ENCODE results near the gene PPIL6.
"Not testable (repeated sequence)": the region's sequence is repeated elsewhere in the genome, so short reads cannot be mapped to it uniquely, and the experiment has no call there.

Gene PPIL6

GRCh38 chr6:109466212-109466923, 25.9 kb upstream of the PPIL6 start:
- DNase-seq (ENCODE audit: low read depth in 2 of 2) = no peak

DNA sequence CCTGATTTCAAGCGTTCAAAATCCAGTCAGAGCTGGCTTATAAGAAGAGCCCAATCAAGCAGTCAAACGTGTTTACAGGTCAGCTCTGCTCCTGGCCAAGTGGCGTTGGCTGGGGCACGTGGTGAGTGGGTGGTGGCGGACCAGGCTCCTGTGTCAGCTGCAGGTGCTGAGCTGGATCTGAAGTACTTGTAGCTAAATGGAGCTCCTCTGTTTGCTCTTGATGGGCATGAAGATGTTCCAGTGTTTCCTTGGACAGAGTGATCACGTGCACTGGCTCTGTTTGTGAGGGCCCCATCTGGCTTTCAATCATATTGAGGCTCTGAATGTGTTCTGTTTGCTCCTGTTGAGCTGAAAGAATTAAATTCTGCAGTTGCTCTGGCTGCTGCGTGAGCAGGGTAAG, 25.3 kb upstream of the PPIL6 start:
- no peak for DNase-seq (ENCODE audit: low read depth in 2 of 2)

DNA sequence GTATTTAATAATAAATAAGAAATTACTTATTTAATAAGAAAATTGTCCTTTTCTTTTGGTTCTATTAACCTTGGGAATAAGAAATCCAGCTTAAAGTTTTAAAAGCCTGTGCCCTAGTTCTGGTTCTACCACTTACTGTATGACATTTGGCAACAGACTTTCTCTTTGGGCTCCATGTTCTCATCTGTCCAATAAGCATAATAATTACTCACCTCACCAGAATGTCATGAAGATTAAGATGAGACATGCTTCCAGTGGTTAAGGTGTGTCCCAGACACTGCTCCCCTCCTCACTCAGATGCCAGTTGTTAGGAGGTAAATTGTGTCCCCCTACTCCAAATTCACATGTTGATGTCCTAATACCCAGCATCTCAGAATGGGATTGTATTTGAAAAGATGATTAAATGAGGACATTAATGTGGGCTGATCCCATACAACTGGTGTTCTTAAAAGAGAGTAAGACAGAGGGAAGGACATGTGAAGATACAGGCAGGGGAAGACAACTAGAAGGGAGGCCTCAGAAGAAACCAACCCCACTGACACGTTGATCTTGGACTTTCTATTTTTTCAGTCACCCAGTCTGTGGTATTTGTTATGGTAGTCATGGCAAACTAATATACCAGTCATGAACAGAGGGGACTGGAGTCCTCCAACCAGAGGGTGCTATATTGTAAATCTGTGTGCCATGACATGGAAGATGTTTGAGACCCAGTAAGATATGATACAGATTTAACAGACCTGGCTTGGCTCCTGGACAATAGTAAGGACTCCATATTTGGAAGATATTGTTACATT, 21.5 kb upstream of the PPIL6 start:
- no peak for DNase-seq (ENCODE audit: low read depth in 2 of 2)

GRCh38 chr6:109461205-109461604, 20.8 kb upstream of the PPIL6 start:
- DNase-seq (ENCODE audit: low read depth in 2 of 2) = not testable (repeated sequence)

GRCh38 chr6:109460161-109460829, 19.9 kb upstream of the PPIL6 start:
- DNase-seq (ENCODE audit: low read depth in 2 of 2) = no peak

DNA sequence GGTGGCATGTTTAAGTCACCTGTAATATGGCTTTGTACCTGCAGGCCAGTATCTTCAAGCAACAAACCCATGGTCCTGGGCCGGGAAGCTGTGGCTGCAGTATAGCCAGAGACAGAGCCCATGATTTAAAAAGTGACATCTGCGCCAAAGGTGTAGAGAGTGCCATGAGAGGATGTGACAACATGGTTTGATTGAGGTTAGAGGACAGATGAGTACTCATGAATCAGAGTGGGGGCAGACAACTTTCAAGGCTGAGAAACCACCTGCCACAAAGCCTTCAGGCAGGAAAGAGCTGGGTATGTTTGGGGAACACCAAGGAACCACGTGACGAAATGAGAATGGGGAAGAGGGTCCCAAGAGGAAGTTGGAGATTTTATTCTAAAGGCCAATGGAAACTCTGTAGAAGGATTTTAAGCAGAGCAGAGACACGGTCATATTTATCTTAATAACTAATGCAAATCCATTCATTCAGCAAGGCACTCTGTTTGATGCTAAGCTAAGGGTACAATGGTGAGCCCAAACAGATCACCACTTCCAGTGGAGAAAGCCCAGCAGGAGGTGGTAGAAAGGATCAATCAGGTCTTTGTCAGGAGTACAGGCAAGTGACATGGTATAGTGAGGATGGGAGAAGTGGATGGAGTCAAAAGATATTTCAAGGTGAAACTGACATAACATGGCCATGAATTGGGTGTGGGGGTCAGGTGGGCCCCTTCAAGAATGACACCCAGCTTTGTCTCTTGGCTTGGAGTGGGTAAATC, 18.5 kb upstream of the PPIL6 start:
- DNase-seq (ENCODE audit: low read depth in 2 of 2) = peak in 1 of 2 donors; percentile 25

DNA sequence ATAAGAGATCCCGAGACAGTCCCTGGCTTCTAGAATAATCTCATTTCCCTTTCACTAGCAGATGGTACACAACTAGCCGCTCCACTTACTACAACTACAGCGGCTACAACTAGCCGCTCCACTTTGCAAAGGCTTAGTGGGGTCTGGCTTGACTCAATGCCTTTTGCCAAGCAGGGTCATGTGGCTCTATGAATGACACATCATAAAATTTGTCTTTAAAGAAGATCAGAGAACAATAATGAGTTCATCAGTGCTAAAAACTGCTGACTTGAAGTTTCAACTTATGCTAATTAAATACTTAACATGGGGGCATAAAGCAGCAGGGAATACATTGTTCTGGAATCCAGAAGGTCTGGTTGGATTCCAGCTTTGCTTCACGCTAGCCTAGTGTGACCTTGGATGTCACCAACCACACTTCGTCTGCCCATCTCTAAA, 17.2 kb upstream of the PPIL6 start:
- DNase-seq (ENCODE audit: low read depth in 2 of 2) = no peak

DNA sequence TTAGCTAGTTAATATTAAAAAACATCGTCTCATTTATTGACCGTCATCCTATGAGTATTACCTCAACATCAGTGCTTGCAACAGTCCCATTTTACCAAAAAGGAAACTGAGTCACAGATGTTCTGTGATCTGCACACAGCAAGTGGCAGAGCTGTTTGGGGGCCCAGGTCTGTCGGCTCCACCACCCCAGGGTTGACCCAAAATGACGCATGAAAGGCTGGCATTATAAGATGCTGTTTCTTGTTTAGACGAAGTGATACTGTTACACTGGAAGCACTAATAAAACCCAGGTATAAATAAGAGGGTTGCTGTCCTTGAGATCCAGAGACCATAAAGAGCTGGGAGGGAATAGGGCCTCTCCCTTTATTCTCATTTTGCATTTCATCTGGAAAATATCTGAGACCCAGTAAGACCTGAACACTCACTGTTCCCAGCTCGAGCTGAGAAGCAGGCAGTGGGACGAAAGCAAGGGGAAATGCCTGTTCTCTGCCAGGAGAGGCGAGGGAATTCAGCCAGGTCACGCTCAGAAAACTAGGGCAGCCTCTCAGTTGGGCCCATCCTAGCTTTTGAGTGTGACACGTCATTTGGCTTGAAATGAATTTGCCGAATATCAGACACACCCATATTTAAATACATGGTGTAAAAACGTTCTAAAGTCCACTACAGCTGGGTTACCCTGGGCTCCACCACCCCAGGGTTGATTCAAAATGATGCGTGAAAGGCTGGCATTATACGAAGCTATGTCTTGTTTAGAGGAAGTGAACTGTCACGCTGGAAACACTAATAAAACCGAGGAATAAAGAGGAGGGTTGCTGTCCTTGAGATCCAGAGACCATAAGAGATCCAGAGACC, 16.5 kb upstream of the PPIL6 start:
- no peak for DNase-seq (ENCODE audit: low read depth in 2 of 2)

- DNase-seq (ENCODE audit: low read depth in 2 of 2) = no peak
Measured at GRCh38 chr6:109456111-109456583, 15.7 kb upstream of the PPIL6 start.

GRCh38 chr6:109455437-109456110, 15.1 kb upstream of the PPIL6 start, which contains the start of gene MICAL1:
TSS of gene MICAL1 (minus strand) at chr6:109455772. CDS start at chr6:109454196, 1,576 bp downstream.
- peak; percentile 45 to 55 for DNase-seq (ENCODE audit: low read depth in 2 of 2)

GRCh38 chr6:109454496-109455436, 14.3 kb upstream of the PPIL6 start:
- DNase-seq (ENCODE audit: low read depth in 2 of 2) = peak; percentile 54 to 57

DNA sequence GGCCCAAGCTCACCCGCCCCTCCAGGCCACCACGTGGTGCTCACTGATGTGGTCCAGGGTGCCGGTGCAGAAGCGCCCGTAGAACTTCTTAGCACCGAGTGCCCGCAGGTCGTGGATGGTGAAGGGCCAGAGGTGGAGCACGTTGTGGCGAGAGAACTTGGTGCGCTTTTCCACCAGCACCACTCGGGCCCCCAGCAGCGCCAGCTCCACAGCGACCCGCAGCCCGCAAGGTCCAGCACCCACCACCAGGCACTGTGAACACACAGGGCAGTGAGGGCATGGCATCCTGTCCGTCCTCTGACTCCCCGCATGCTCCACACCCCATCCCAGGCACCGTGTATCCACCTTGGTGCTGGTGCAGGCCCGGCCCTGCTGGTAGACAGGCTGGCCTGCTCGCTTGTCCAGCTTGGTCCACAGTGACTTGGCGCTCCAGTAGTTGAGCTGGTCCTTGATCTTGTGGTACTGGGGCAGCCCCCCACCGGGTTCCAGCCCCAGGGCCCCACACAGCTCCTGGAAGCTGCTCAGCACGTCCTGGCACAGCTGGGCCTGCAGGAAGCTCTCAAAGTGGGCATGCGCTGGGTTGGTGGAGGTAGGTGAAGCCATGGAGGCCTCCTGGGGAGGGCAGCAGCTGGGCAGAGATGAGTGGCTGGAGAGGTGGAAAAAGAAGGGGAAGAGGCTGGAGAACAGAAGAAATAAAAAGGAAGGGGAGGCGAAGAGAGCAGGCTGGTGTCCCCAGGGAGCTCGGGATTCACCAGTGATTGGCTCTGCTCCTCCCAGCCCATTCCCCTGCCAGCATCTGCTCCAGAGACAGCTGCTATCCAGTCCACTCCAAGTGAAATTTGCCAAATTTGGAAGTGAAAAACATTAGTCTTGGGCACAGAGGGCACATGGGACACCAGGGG, 13.4 kb upstream of the PPIL6 start:
- DNase-seq (ENCODE audit: low read depth in 2 of 2) = no peak

GRCh38 chr6:109453156-109453555, 12.7 kb upstream of the PPIL6 start:
- DNase-seq (ENCODE audit: low read depth in 2 of 2) = no peak

- DNase-seq (ENCODE audit: low read depth in 2 of 2) = no peak
Measured at GRCh38 chr6:109452181-109452580, 11.8 kb upstream of the PPIL6 start.

DNA sequence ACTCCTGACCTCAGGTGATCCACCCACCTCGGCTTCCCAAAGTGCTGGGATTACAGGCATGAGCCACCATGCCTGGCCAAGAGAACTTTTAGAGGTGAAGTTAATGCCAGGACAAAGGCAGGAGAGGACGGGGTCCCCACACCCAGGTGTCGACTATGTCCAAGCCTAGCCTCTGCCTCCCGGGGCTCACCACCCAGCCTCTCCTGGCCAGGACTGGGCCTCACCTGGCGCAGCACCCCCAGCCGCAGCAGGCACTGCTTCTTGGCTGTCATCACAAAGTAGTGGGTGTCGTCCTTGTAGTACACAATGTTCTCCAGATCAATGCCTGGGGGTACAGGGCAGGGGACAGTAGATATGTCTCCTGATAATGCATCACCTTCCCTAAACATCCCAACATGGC, 10.9 kb upstream of the PPIL6 start:
- no peak for DNase-seq (ENCODE audit: low read depth in 2 of 2)

DNA sequence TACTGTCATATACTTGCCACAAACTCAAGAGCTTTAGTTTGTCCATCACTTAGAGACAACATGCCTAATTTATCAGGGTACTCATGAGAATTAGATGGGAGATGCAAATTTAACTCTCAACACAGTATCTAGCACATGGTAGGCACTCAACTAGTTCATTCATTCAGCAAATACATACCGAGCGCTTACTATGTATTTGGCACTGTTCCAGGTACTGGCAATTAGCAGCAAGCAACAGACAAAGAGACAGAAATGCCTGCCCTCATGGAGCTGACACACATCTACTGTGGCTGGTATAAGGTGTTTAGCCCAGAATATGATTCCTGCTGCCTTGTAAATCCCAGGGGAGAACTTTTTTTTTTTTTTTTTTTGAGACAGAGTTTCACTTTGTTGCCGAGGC, 10.4 kb upstream of the PPIL6 start:
- DNase-seq (ENCODE audit: low read depth in 2 of 2) = no peak

DNA sequence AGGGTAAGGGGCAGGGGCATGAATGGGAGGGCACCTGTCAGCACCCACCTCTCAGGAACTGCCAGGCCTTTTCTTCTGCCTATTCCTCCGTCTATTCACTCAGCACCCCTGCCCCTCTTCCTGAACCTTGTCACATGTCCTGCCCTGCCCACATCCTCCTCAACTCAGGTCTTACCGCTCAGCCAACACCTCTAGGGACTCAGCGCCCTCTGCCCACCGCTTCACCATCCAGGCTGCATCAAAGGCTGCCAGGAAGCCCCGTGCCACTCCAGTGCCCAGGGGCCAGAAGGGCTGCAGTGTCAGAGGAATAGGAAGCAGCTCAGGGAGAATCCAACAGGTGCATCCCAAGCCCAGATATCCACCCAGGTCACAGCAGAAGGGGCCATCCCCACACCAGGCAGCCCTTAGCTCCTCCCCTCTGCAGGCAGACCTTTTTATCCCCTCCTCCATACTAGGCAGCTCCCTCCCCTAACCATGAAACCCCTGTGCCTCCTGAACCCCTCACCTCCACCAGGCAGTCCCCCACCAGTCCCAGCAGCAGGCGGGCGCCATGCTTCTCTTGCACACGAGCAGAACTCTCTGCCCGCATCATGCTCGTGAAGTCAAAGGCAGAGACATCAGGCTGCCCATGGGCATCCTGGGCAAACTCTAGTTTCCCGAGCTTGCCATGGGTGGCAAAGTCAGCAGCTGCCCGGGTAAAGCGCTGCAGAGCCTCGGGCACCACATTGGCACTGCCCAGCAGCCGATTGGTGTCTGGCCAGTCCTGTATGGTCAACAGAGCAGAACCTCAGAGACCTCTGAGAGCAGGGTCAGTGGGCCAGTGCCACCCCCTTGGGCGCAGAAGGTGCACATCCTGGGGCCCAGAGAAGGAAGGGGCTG, 9.6 kb upstream of the PPIL6 start:
- DNase-seq (ENCODE audit: low read depth in 2 of 2) = no peak
